ENCODE data around the gene LRP8. TPM values are rescaled to one million over a fixed set of nuclear protein-coding genes. Genes with fewer than 3 reads are reported as not detected.
A peak's percentile ranks its signal among the peaks of the same experiment; 100 is the strongest.

LRP8 gene
- total RNA-seq, 4 donors from 2014 or later: 0.36 to 4.2 (median 1.4) TPM

DNA sequence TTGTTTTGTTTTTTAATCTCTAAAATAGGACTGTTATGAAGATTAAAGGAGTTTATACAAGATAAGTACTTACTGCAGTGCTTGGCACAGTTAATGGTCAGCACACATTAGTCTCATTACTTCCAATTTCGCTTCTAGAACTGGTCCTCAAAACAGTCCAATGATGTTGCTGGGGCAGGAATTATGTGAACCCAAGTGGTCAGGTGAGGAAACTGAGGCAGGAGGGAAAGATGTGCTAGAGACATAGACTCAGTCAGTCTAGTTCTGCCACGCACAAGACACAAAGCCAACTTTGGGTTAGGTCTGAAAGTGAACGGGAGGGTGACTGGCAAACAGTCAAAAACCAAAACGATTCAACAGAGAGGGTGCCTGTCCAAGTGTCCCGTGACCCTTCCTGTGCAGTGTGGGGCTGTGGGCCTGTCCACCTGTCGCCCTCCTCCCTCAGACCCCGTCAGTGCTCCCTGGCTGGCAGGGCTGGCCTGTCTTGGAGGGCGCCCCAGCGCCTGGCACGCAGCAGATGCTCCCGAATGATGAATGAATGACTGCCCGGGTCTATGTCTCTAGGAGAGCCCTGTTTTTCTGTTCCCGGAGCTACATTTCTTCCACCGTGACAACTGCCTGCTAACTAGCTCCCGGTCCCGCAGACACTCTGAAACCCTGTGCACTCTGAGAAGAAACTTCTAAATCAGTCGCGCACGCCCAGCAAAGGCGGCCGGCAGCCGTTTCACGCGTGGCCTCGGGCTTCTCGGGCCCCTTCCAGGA lies 2.4 kb downstream of the LRP8 start:
- Histone ChIP-seq H3K27me3 (no peaks in the 10 kb centered on the region), H3K4me1 (peaks cover 8 to 18% of the 10 kb centered on the region in 2 donors), H3K9me3 (no peaks in the 10 kb centered on the region), H3K27ac (peak overlapping the region; percentile 80 to 85 (median 82)), H3K4me3 (peak overlapping the region; percentile 74 to 79 (median 78)), H3K36me3 (no peaks in the 10 kb centered on the region)
- intact Hi-C loops (cut with DNase I; ENCODE audit: low total_unique reads): no loop called here
- in situ Hi-C loops (cut with MboI; ENCODE audit: low sequenced_read_pairs in 4 of 4): no loop called here
- ATAC-seq (peak; percentile 20), DNase-seq (no peak)
- TF ChIP-seq POLR2A (IDR thresholded peaks at IDR 0.05): peak in 1 of 2 donors; percentile 57
- no peak for TF ChIP-seq CTCF (IDR thresholded peaks at IDR 0.05 in 4 of 5, conservative IDR thresholded peaks at IDR 0.05 in 1 of 5)

DNA sequence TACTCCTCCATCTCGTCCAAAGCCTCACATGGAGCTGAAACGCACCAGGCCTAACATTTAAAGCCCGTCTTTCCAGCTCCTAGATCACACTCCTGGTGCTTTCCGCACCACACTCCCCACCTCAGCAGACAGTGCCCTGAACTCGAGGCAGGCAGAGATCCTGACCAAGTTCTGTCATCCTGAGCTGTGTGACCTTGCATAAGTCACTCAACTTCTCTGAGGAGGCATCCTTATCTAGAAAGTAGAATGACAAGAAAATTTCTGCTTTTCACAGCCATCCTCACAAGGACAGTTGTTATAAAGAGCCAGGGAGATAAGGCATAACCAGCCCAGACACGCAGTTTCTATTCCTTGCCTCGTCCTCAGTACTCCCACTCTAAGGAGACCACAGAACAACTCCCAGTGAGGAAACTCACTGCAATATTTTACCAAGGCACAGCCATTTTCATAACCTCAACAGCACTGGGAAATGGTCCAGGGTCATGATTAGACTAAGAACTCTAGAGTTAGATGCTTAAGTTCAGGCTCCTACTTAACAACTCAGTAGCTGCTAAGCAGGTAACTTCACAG lies 3.1 kb downstream of the LRP8 start:
- peaks cover 10 to 18% of the 10 kb centered on the region in 2 donors for H3K4me1 ChIP-seq
- ATAC-seq (no peak), DNase-seq (no peak)
- no peak overlapping the region for H3K4me3 ChIP-seq
- no peaks in the 10 kb centered on the region for H3K36me3 ChIP-seq
- no peaks in the 10 kb centered on the region for H3K27me3 ChIP-seq
- in situ Hi-C loops (cut with MboI; ENCODE audit: low sequenced_read_pairs in 4 of 4): no loop called here
- intact Hi-C loops (cut with DNase I; ENCODE audit: low total_unique reads): no loop called here
- H3K9me3 ChIP-seq: no peaks in the 10 kb centered on the region
- H3K27ac ChIP-seq: no peak overlapping the region
- TF ChIP-seq POLR2A (IDR thresholded peaks at IDR 0.05): no peak
- TF ChIP-seq CTCF (IDR thresholded peaks at IDR 0.05 in 4 of 5, conservative IDR thresholded peaks at IDR 0.05 in 1 of 5): no peak

DNA sequence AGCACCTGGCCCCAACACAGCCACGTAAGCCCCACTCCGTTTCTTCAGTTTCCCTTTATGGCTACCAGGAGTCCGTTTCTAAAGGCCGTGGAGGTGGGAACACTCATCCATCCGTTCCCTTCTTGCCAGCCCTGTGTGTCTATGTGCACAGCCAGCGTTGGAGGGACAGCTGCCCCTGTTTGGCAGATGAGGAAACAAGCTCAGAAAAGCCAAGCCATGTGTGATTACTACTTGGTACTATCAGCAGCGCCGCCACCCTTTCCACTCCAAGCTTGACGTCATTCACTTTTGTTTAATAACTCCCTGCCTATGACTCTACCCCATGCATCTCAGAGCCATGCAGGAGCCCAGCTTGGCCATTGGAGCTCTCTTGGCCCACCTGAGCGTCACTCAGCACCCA lies 3.5 kb downstream of the LRP8 start:
- DNase-seq: no peak
- no peak overlapping the region for H3K27ac ChIP-seq
- in situ Hi-C loops (cut with MboI; ENCODE audit: low sequenced_read_pairs in 4 of 4): no loop called here

GRCh38 chr1:53323316-53323715 lies 4.6 kb downstream of the LRP8 start:
- in situ Hi-C loops (cut with MboI; ENCODE audit: low sequenced_read_pairs in 4 of 4): no loop called here
- no peaks in the 10 kb centered on the region for H3K27me3 ChIP-seq
- no peaks in the 10 kb centered on the region for H3K9me3 ChIP-seq
- peaks cover 10 to 18% of the 10 kb centered on the region in 2 donors for H3K4me1 ChIP-seq
- H3K4me3 ChIP-seq: no peak overlapping the region
- intact Hi-C loops (cut with DNase I; ENCODE audit: low total_unique reads): no loop called here
- H3K36me3 ChIP-seq: no peaks in the 10 kb centered on the region
- TF ChIP-seq POLR2A (IDR thresholded peaks at IDR 0.05) (no peak), CTCF (IDR thresholded peaks at IDR 0.05 in 4 of 5, conservative IDR thresholded peaks at IDR 0.05 in 1 of 5) (no peak)
- DNase-seq: no peak
- H3K27ac ChIP-seq: no peak overlapping the region
- no peak for ATAC-seq

More for the DNA sequence above, 3.5 kb downstream of the LRP8 start:
- TF ChIP-seq CTCF (IDR thresholded peaks at IDR 0.05 in 4 of 5, conservative IDR thresholded peaks at IDR 0.05 in 1 of 5) (no peak), POLR2A (IDR thresholded peaks at IDR 0.05) (no peak)
- H3K36me3 ChIP-seq: no peaks in the 10 kb centered on the region
- intact Hi-C loops (cut with DNase I; ENCODE audit: low total_unique reads): no loop called here
- no peaks in the 10 kb centered on the region for H3K27me3 ChIP-seq
- H3K4me3 ChIP-seq: no peak overlapping the region
- no peaks in the 10 kb centered on the region for H3K9me3 ChIP-seq
- peaks cover 10 to 18% of the 10 kb centered on the region in 2 donors for H3K4me1 ChIP-seq
- ATAC-seq: no peak
